Measurements from ENCODE around the gene ZNF33A.
"Not testable (repeated sequence)": the region's sequence is repeated elsewhere in the genome, so short reads cannot be mapped to it uniquely, and the experiment has no call there.

ZNF33A gene

DNA sequence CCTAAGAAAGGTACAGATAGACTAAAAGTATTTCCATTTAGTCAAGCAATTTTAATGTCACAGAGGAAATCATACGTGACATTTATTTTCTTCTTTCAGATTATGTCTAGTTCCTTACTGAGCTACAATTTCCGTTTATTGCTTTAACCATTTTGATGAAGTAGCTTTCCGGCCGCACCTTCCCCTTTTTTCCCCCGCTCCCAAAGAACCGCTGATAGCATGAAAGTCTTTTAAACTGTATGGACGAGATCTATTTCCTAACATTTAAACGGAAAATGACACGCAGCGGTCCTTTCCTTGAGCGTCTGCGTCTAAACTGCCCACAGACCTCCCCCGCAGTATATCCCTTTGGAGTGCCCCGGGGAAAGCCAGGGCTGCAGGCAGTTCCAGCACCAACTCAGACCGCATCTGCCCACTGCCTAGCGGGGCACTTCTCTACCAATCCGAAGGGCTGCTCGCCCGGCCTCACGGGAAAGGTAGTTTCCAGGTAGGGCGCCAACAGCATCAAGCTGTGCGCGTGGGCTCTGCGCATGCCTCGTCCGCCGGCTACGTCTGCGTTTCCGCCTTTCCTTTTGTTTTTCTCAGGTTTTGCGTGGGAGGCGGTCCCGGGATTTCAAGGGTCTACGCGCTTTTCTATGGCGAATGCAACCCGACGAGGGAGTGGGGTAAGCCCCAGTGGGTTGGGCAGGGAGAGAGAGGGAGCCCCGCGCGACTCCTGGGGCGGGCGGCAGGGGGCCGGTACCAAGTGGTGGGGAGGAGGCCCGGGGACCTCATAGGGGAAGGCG lies at the start of gene ZNF33A:
ZNF33A (plus strand) TSS at position 557 of the 785 bp plus-strand sequence. CDS start 1,667 bp downstream, outside the sequence.
- peak; percentile 67 for DNase-seq

DNA sequence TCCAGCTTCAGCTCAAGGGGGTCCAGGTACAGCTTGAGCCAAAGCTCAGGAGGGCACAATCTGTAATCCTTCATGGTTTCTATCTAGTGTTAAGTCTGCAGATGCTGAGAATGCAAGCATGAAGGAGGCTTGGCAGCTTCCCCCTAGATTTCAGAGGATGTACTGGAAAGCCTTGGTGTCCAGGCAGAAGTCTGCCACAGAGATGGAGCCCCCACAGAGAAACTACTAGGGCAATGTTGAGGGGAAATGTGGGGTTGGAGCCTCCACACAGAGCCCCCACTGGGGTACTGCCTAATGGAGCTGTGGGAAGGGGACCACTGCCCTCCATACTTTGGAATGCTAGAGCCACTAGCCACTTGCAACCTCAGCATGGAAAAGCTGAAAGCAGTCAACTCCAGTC lies 45.5 kb upstream of the ZNF33A start:
- no peak for DNase-seq

GRCh38 chr10:37972396-37972795 lies 38.1 kb upstream of the ZNF33A start:
- no peak for DNase-seq

DNA sequence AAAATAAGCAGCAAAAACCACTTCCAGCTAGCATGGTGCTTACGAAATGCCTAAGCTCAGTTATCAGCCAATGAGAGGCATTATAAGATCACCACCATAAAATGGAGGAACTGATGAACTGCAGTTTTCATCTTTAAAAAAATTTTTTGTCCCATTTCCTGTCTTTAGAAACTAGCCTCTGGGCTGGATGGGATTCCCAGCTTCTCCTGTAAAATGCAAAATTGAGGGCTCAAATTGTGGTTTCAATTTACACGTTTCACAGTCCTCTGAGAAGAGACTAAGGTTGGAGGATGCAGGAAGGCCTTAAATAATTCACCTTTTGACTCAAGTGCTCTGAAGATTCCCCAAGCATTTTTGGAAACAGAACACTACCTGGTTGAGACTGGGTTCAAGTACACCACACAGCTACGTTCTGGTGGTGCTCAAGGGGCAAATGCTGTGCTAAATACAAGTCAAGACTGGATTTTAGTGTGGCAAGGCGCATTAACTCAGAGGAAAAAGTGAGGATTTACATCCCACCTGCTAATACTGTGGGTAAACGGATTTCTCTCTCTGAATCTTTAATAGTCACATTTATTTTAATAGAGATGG lies 35.0 kb upstream of the ZNF33A start:
- no peak for DNase-seq

DNA sequence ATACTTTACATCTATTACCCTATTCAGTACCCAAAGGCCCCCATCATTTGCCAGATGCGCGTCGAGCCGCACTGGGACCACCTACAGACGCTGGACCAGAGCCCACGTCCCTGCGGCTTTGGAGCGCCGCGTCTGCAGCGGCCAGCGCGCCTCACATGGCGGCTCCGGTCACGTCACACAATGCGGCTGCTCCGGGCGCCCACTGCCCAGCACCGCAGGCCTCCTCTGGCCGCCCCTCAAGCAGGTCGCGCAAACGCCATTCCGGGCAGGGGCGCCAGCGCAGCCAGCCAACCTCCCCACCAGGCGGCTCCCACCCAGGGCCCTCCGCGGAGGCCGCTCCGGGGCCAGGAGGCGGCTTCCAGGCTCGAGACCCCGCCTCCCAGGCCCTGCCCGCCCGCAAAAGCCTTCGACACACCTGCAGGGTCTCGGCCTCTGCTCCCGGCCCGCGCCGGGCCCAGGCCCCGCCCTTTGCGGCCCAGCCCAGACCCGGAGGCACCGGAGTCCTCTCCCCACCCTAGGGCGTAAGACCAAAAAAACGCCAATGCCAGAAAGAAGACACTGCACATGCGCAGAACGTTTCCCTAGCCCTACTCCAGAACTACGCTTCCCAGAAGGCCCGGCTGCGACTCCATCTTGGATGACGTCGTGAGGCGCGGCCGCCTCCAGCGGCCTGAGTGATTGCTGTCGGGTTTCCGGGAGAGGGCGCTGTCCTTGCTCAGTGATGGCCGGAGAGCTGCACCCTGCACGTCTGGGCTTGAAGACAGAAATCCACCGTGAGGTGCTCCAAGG lies 34.2 kb upstream of the ZNF33A start, which contains the start of gene ZNF25:
ZNF25 (minus strand) TSS at position 557 of the 789 bp plus-strand sequence. CDS start 4,925 bp downstream, outside the sequence.
- DNase-seq: peak; percentile 87

- no peak for DNase-seq
Measured at GRCh38 chr10:37976880-37977203, 33.6 kb upstream of the ZNF33A start.

GRCh38 chr10:37991655-37992054 lies 18.8 kb upstream of the ZNF33A start:
- DNase-seq: no peak

DNA sequence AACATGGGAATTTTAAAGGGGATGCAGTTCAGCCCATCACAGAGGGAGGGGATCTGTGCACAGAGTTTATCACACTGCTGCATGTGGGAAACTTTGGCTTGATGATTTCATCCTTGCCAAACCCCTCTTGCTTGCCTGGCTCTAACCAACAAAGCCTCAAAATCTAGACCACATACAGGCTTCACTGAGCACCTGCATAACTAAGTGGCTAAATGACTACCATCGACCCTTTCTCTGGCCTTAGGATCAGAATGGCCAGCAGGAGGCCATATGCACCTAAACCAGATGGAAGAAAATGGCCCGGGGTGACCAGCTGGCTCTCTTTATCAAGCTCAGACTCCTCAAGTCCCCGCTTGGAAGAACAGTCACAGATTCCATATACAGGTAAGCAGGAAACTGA lies 18.4 kb upstream of the ZNF33A start:
- DNase-seq: no peak

- not testable (repeated sequence) for DNase-seq
Measured at GRCh38 chr10:37998920-37999319, 11.6 kb upstream of the ZNF33A start.

DNA sequence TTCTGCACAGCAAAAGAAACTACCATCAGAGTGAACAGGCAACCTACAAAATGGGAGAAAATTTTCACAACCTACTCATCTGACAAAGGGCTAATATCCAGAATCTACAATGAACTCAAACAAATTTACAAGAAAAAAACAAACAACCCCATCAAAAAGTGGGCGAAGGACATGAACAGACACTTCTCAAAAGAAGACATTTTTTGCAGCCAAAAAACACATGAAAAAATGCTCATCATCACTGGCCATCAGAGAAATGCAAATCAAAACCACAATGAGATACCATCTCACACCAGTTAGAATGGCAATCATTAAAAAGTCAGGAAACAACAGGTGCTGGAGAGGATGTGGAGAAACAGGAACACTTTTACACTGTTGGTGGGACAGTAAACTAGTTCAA lies 10.0 kb upstream of the ZNF33A start:
- DNase-seq: not testable (repeated sequence)

- DNase-seq: no peak
Measured at GRCh38 chr10:38003026-38003425, 7.4 kb upstream of the ZNF33A start.

- DNase-seq: no peak
Measured at GRCh38 chr10:38003588-38003987, 6.9 kb upstream of the ZNF33A start.

GRCh38 chr10:38007551-38007950 lies 2.9 kb upstream of the ZNF33A start:
- no peak for DNase-seq

GRCh38 chr10:38007991-38008390 lies 2.5 kb upstream of the ZNF33A start:
- DNase-seq: no peak

- no peak for DNase-seq
Measured at GRCh38 chr10:38016354-38016753, 5.9 kb downstream of the ZNF33A start.

DNA sequence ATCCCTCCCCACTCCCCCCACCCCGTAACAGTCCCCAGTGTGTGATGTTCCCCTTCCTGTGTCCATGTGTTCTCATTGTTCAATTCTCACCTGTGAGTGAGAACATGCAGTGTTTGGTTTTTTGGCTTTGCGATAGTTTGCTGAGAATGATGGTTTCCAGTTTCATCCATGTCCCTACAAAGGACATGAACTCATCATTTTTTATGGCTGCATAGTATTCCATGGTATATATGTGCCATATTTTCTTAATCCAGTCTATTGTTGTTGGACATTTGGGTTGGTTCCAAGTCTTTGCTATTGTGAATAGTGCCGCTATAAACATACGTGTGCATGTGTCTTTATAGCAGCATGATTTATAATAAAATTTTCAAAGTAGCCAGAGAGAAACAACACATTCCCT lies 8.6 kb downstream of the ZNF33A start:
- DNase-seq: not testable (repeated sequence)

DNA sequence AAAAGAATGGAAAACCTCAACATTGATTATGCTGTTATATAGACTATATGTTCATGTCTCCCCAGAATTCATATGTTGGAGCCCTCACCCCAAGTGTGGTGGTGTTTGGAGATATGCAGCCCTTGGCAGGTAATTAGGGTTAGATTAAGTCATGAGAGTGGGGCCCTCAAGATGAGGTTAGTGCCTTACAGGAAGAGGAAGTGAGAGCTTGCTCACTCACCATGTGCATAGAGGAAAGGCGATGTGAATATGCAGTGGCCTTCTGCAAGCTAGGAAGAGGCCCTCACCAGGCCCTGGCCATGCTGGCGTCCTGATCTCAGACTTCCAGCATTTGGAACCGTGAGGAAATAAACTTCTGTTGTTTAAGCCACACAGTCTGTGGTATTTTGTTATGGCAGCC lies 14.8 kb downstream of the ZNF33A start:
- no peak for DNase-seq

GRCh38 chr10:38027986-38028385 lies 17.5 kb downstream of the ZNF33A start:
- no peak for DNase-seq

GRCh38 chr10:38032886-38033285 lies 22.4 kb downstream of the ZNF33A start:
- DNase-seq: no peak

DNA sequence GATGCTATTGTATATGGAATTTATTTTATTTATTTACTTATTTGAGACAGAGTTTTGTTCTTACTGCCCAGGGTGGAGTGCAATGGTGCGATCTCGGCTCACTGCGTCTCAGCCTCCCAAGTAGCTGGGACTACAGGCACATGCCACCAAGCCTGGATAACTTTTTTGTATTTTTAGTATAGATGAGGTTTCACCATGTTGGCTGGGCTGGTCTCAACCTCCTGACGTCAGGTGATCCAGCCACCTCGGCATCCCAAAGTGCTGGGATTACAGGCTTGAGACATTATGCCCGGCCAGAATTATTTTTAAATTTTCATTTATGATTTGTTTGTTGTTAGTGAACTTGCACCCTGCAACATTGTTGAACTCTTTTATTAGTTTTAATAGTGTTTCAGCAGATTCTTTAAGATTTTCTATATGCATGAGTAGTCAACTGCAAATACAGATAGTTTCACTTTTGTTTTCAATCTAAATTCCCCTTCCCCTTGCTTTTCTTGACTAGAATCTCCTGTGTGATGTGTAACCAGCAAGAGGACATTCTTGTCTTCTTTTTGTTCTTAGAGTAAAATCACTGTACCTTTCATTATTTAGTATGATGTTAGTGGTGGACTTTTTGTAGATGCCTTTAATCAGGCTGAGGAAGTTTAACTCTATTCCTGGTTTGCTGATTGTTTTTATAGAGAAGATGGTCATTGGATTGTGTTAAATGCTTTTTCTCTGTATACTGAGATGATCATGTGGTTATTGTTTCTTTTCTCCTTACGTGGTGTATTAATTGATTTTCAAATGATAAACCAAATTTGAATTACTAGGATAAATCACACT lies 27.8 kb downstream of the ZNF33A start:
- no peak for DNase-seq

DNA sequence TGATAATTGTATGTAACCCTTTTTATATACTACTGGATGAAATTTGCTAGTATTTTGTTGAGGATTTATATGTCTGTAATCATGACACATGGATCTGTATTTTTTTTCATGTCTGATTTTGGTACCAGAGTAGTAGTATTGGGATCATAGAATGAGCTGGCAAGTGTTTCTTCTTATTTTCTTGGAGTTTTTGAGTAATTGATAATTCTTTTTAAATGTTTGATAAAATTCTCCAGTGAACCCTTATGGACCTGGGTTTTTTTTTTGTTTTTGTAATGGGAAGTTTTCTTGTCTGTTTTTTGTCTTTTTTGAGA lies 28.4 kb downstream of the ZNF33A start:
- no peak for DNase-seq

- no peak for DNase-seq
Measured at GRCh38 chr10:38043516-38043915, 33.0 kb downstream of the ZNF33A start.

DNA sequence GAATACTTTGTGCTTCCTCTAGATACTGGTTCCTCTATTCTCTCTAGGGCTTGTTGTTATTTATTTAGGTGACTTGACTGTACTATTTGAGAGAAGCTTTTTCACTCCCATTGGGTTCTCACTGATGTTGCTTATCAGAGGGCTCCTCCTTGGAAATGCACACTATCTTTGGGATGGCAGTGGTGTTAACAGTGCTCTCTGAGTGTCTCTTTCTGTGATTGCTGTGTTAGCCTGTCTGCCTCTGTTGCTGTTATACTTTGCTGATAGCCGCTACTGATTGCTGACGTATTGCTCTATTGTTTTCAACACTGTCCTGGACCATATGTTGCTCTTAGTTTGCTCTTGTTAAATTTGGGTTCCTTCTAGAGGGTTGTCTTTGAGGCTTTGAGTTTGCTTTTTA lies 34.7 kb downstream of the ZNF33A start:
- DNase-seq: no peak
